GM12878 (cell line): ENCODE data around the gene WDFY4. TPM values are rescaled to one million over a fixed set of nuclear protein-coding genes. Genes with fewer than 3 reads are reported as not detected.
A peak's percentile ranks its signal among the peaks of the same experiment; 100 is the strongest.

Experiments used
- ATAC-seq: fragments of 200-7000 bp; cut with Tn5 transposase; 3 replicates; pipeline ENCODE4 v1.9.1; 2020; ENCODE audit warnings: mild to moderate bottlenecking, moderate library complexity
- BruUV-seq: library from RNA; stranded (reverse); fragments of 400-500 nt; replicated peaks from 2 replicates; lab custom pipeline; 2021; lab: Mats Ljungman, UMichigan
- CTCF ChIA-PET: fragments of 300-600 bp; sonication (Branson Sonifier 250); formaldehyde crosslinking; extraction: SDS; loops from one replicate; lab custom pipeline; 2021; ENCODE audit warnings: inconsistent platforms; lab: Yijun Ruan, JAX
- POLR2A ChIA-PET: fragments of 350-600 bp; formaldehyde crosslinking; extraction: SDS; loops from one replicate; lab custom pipeline; 2021; ENCODE audit warnings: inconsistent platforms; lab: Charles Lee
- RAD21 ChIA-PET: fragments of 300-600 bp; sonication (Branson Sonifier 250); formaldehyde crosslinking; loops from one replicate; lab custom pipeline; 2023; ENCODE audit warnings: antibody characterized with exemption; ENCODE audit not compliant: unreplicated experiment; lab: Charles Lee
- SMC1A ChIA-PET: fragments of 300-600 bp; sonication (Branson Sonifier 250); formaldehyde crosslinking; loops from one replicate; lab custom pipeline; 2023; ENCODE audit not compliant: unreplicated experiment, uncharacterized antibody; lab: Charles Lee
- DNase-seq: peaks from one replicate; pipeline ENCODE4 v3.0.0-alpha.2; 2011; ENCODE audit warnings: low read depth, low spot score
- FAIRE-seq: peaks from 3 replicates; lab custom pipeline; 2011; peaks lifted over from hg19 to GRCh38; lab: Jason Lieb, UNC
- H2AFZ ChIP-seq: 2 replicates; pipeline ENCODE4 v1.6.0; 2011; ENCODE audit warnings: low read depth, low read length, control low read depth; ENCODE audit not compliant: control insufficient read depth
- H3K27ac ChIP-seq: 2 replicates; pipeline ENCODE4 v1.5.1; 2011; ENCODE audit warnings: control low read depth; ENCODE audit not compliant: control insufficient read depth, insufficient read depth
- H3K27me3 ChIP-seq, 2 experiments: replicated peaks in 1 of 2; 2 replicates each; pipeline versions ENCODE4 v1.6.0 to v1.6.1; 2011; ENCODE audit warnings: low read length in 1 of 2; ENCODE audit not compliant: control insufficient read depth in 2 of 2, insufficient read depth in 2 of 2
- H3K36me3 ChIP-seq, 2 experiments: 2 replicates each; pipeline ENCODE4 v1.5.1; 2011; ENCODE audit warnings: low read length in 1 of 2; ENCODE audit not compliant: control insufficient read depth in 2 of 2, insufficient read depth in 2 of 2
- H3K4me1 ChIP-seq: 2 replicates; pipeline ENCODE4 v1.6.1; 2011; ENCODE audit warnings: mild to moderate bottlenecking, low read length, moderate library complexity, mixed read lengths; ENCODE audit not compliant: control insufficient read depth, insufficient read depth
- H3K4me2 ChIP-seq: 2 replicates; pipeline ENCODE4 v1.6.0; 2011; ENCODE audit warnings: control low read depth; ENCODE audit not compliant: control insufficient read depth, insufficient read depth
- H3K4me3 ChIP-seq: fragments of 200-600 bp; sonication (generic); 2 replicates; pipeline ENCODE4 v1.5.1; 2016
- H3K79me2 ChIP-seq: 2 replicates; pipeline ENCODE4 v1.6.0; 2011; ENCODE audit warnings: low read length; ENCODE audit not compliant: control insufficient read depth, insufficient read depth
- H3K9ac ChIP-seq: 2 replicates; pipeline ENCODE4 v1.8.0; 2011; ENCODE audit warnings: low read length, control low read depth, mixed read lengths; ENCODE audit not compliant: control insufficient read depth, insufficient read depth
- H3K9me3 ChIP-seq: replicated peaks from 3 replicates; pipeline ENCODE4 v1.5.1; 2011; ENCODE audit warnings: mild to moderate bottlenecking, low read length; ENCODE audit not compliant: control insufficient read depth, insufficient read depth
- H4K20me1 ChIP-seq: 2 replicates; pipeline ENCODE4 v1.6.0; 2011; ENCODE audit not compliant: control insufficient read depth, insufficient read depth
- BCL11A ChIP-seq: IDR thresholded peaks from 2 replicates; pipeline ENCODE4 v1.6.1; 2011; ENCODE audit warnings: low read depth, low read length
- BHLHE40 ChIP-seq, 2 experiments: fragments of 450-650 bp in 1 of 2; IDR thresholded peaks; 2 replicates each; pipeline ENCODE4 v1.6.1; 2011 to 2017; ENCODE audit warnings: low read depth in 2 of 2, borderline replicate concordance in 1 of 2, improper control_type of control experiment in 1 of 2, low read length in 1 of 2, mild to moderate bottlenecking in 1 of 2
- DPF2 ChIP-seq: fragments of 450-650 bp; IDR thresholded peaks from 2 replicates; pipeline ENCODE4 v1.6.1; 2017; ENCODE audit warnings: mild to moderate bottlenecking
- HDAC2 ChIP-seq: fragments of 200-600 bp; sonication (generic); IDR thresholded peaks from 2 replicates; pipeline ENCODE4 v1.6.1; 2017
- IKZF1 ChIP-seq: fragments of 450-650 bp; conservative IDR thresholded peaks from 2 replicates; pipeline ENCODE4 v1.6.1; 2017; ENCODE audit warnings: antibody characterized with exemption, mild to moderate bottlenecking
- IKZF2 ChIP-seq, 2 experiments: fragments of 450-650 bp; IDR thresholded peaks; 2 replicates each; pipeline ENCODE4 v1.6.1; 2017; ENCODE audit warnings: mild to moderate bottlenecking in 2 of 2, moderate library complexity in 2 of 2
- IRF5 ChIP-seq: fragments of 450-650 bp; IDR thresholded peaks from 2 replicates; pipeline ENCODE4 v1.6.1; 2017; ENCODE audit warnings: borderline replicate concordance
- RAD51 ChIP-seq: fragments of 450-650 bp; IDR thresholded peaks from 2 replicates; pipeline ENCODE4 v1.6.1; 2016; ENCODE audit warnings: moderate library complexity, mild to moderate bottlenecking, inconsistent platforms
- RELB ChIP-seq: fragments of 450-650 bp; IDR thresholded peaks from 2 replicates; pipeline ENCODE4 v1.6.1; 2017; ENCODE audit warnings: low read depth, mild to moderate bottlenecking, moderate library complexity
- SPI1 ChIP-seq: IDR thresholded peaks from 2 replicates; pipeline ENCODE4 v1.6.1; 2011; ENCODE audit warnings: low read depth, mild to moderate bottlenecking, low read length, moderate library complexity, borderline replicate concordance; ENCODE audit not compliant: insufficient read depth
- ZNF217 ChIP-seq: fragments of 450-650 bp; IDR thresholded peaks from 2 replicates; pipeline ENCODE4 v1.6.1; 2017; ENCODE audit warnings: antibody characterized with exemption, mild to moderate bottlenecking
- WGBS: methylation state at CpG from one replicate; pipeline ENCODE4 v1.1.6; 2016; ENCODE audit warnings: low lambda C conversion rate; ENCODE audit not compliant: insufficient replicate concordance, insufficient coverage; ENCODE audit errors: missing lambda C conversion rate; 5-methylcytosine and 5-hydroxymethylcytosine counted together
- in situ Hi-C: fragments of 300-500 bp; cut with MboI; formaldehyde crosslinking; loops from 9 replicates; pipeline ENCODE4 v1.14.3; 2018; ENCODE audit warnings: mixed read lengths
- intact Hi-C: fragments of 100-400 bp; cut with micrococcal nuclease; formaldehyde crosslinking; loops from one replicate; pipeline ENCODE4 v1.14.2; 2022; ENCODE audit not compliant: unreplicated experiment
- polyA plus RNA-seq, 11 experiments: library from polyadenylated mRNA; depleted of rRNA in 4 of 11; unstranded in 6 of 11; stranded (reverse) in 5 of 11; fragments of >200 nt; fragmentation: Nextera tagmentation in 4 of 11; fragmentation: Illumina TruSeq in 1 of 11; extraction: Ambion mirVana in 4 of 11; extraction: Trizol in 1 of 11; gene quantifications; 1 replicate in 1 of 11; 2 replicates in 10 of 11; pipeline versions ENCODE4 v1.2.1 to v1.2.3, GENCODE V29; 2011 to 2016; ENCODE audit warnings: inconsistent platforms in 2 of 11, missing spikeins in 2 of 11, low read depth in 1 of 11
- total RNA-seq, 4 experiments: library from RNA; depleted of rRNA in 3 of 4; stranded (reverse); fragments of >200 nt in 3 of 4; fragmentation: Illumina TruSeq in 1 of 4; extraction: Trizol in 1 of 4; gene quantifications; 2 replicates each; pipeline versions ENCODE4 v1.2.1 to v1.2.3, GENCODE V29; 2013 to 2021
- TF ChIP-seq, protein P1 (sequence below): IDR thresholded peaks from 2 replicates; pipeline ENCODE4 v1.6.1; 2012; ENCODE audit warnings: low read depth, low read length, improper control_type of control experiment

WDFY4 gene
- total and polyA plus RNA-seq, 10 of the 15 experiments (the other 5 are each of a cell fraction or from before 2014, with no cell fraction given), result 13.5 to 132 (median 47.3) TPM

DNA sequence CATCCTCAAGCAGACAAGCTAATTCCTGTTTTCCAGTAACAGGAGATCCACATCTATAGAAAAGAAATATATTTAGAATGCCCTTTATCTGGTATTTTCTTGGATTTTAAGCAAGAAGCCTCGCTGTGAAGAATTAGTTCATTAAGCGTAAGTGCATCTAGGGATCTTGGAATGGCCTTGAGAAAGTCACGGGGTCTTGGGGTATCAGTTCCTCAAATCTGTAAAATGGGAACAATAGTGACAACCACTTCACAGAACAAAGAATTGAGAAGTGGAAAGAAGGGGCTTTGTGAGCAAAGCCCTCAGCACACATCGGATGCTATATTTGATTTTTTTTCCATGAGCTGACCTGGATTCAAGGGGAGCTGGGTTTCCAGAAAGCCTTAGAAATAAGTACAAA, 32.3 kb upstream of the WDFY4 start:
- H3K79me2 ChIP-seq, result peaks cover 2% of the 10 kb centered on the region
- SMC1A ChIA-PET, result interaction anchor here (0.9 to 15.1 kb wide), 13 partner anchors 8 to 289 kb away, joined by 3 to 298 read pairs (median 3); partner anchors contain the start of gene ARHGAP22
- DNase-seq, result no peak
- H2AFZ ChIP-seq, result no peak overlapping the region
- no peaks in the 10 kb centered on the region for H3K27me3 ChIP-seq
- RAD21 ChIA-PET, result interaction anchor here (0.9 to 15.3 kb wide), 5 partner anchors 37 to 286 kb away, joined by 3 to 383 read pairs (median 3); partner anchors contain the start of gene ARHGAP22
- no peak overlapping the region for H3K27ac ChIP-seq
- intact Hi-C loops, result loop anchor here (1.0 kb wide), 1 partner anchor 44 kb away; no protein-coding TSS in a partner anchor
- POLR2A ChIA-PET, result interaction anchor here (1.0 to 1.1 kb wide), 2 partner anchors 34 to 44 kb away, joined by 3 to 6 read pairs; no protein-coding TSS in a partner anchor
- H3K4me3 ChIP-seq, result 0 out of 2 replicates have a peak overlapping the region, but pooled peaks have one; percentile 22
- H3K36me3 ChIP-seq, result no peaks in the 10 kb centered on the region
- TF ChIP-seq ZNF217 (peak; percentile 58; the same call in 1 of the 2 replicates), DPF2 (peak; percentile 73), SPI1 (peak; percentile 88; the same call in 1 of the 2 replicates), RELB (peak; percentile 63; the same call in 1 of the 2 replicates), IKZF1 (peak; percentile 66; the same call in 1 of the 2 replicates), BCL11A (0 out of 2 replicates have a peak, but pooled peaks have one; percentile 8), IRF5 (no peak), HDAC2 (no peak), BHLHE40 (IDR thresholded peaks at IDR 0.05; ENCODE audit: borderline replicate concordance in 1 of 2, low read depth in 2 of 2, low read length in 1 of 2) (peak in 1 of 2 experiments; percentile 49; a peak in 1 of 4 replicates), IKZF2 (IDR thresholded peaks at IDR 0.05) (peak; percentile 71 to 75; a peak in 3 of 4 replicates), RAD51 (peak; percentile 66; the same call in 1 of the 2 replicates)
- TF ChIP-seq, protein P1, sequence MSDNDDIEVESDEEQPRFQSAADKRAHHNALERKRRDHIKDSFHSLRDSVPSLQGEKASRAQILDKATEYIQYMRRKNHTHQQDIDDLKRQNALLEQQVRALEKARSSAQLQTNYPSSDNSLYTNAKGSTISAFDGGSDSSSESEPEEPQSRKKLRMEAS, result no peak
- TF ChIP-seq, all 136 proteins: peak for 9
- Histone ChIP-seq H4K20me1 (no peaks in the 10 kb centered on the region), H3K9me3 (no peaks in the 10 kb centered on the region), H3K9ac (no peak overlapping the region), H3K4me2 (peak overlapping the region; percentile 54; the same call in 1 of the 2 replicates), H3K4me1 (peaks cover 11% of the 10 kb centered on the region)
- in situ Hi-C loops, result no loop called here
- peak; percentile 38 for FAIRE-seq
- WGBS, result 48% methylated on average over 4 of the region's 4 CpGs
- no TSS peak for BruUV-seq
- ATAC-seq, result 0 out of 3 replicates have a peak, but pooled peaks have one; percentile 6
- CTCF ChIA-PET, result interaction anchor here (1.0 to 13.6 kb wide), 6 partner anchors 13 to 100 kb away, joined by 3 to 664 read pairs (median 5); partner anchors contain the start of gene ARHGAP22
